SK-N-SH treated with all-trans-retinoic acid at 6 μM for 48 hours (cell line): ENCODE data around the gene NSUN2.

Experiments
- ATAC-seq: fragments of 200-7000 bp; cut with Tn5 transposase; 3 replicates; pipeline ENCODE4 v1.9.1; 2020; ENCODE audit warnings: mild to moderate bottlenecking, moderate library complexity
- ARNTL ChIP-seq: fragments of 450-650 bp; formaldehyde crosslinking; IDR thresholded peaks from 2 replicates; pipeline ENCODE4 v1.5.0; 2020; ENCODE audit warnings: low read depth, mild to moderate bottlenecking, moderate library complexity, borderline replicate concordance
- BACH2 ChIP-seq: fragments of 250-450 bp; sonication (Bioruptor Pico); IDR thresholded peaks from 2 replicates; pipeline ENCODE4 v1.9.0; 2021; ENCODE audit warnings: mild to moderate bottlenecking, borderline replicate concordance
- GLIS3 ChIP-seq: fragments of 250-450 bp; sonication (Bioruptor Pico); IDR thresholded peaks from 2 replicates; pipeline ENCODE4 v1.5.0; 2020; ENCODE audit warnings: mild to moderate bottlenecking, moderate library complexity
- ISL1 ChIP-seq: fragments of 250-450 bp; sonication (Bioruptor Pico); IDR thresholded peaks from 2 replicates; pipeline ENCODE4 v2.1.2; 2022; ENCODE audit warnings: mild to moderate bottlenecking, moderate library complexity
- OSR1 ChIP-seq: fragments of 250-450 bp; sonication (Bioruptor Pico); IDR thresholded peaks from 2 replicates; pipeline ENCODE4 v1.8.0; 2022; ENCODE audit warnings: moderate library complexity, mild to moderate bottlenecking, inconsistent platforms
- PPARA ChIP-seq: fragments of 250-450 bp; sonication (Bioruptor Pico); IDR thresholded peaks from 2 replicates; pipeline ENCODE4 v1.5.0; 2020; ENCODE audit warnings: mild to moderate bottlenecking, borderline replicate concordance
- RARB ChIP-seq: fragments of 250-450 bp; sonication (Bioruptor Pico); IDR thresholded peaks from 2 replicates; pipeline ENCODE4 v1.8.0; 2021; ENCODE audit warnings: mild to moderate bottlenecking, moderate library complexity
- SNAI2 ChIP-seq: fragments of 250-450 bp; sonication (Bioruptor Pico); IDR thresholded peaks from 2 replicates; pipeline ENCODE4 v1.5.0; 2020; ENCODE audit warnings: mild to moderate bottlenecking, moderate library complexity
- ZC3H10 ChIP-seq: fragments of 250-450 bp; sonication (Bioruptor Pico); IDR thresholded peaks from 2 replicates; pipeline ENCODE4 v1.5.1; 2021; ENCODE audit warnings: mild to moderate bottlenecking, moderate library complexity
- ZNF565 ChIP-seq: fragments of 450-650 bp; formaldehyde crosslinking; conservative IDR thresholded peaks from 2 replicates; pipeline ENCODE4 v1.5.0; 2020; ENCODE audit warnings: low read depth, mild to moderate bottlenecking, moderate library complexity
- ZNF70 ChIP-seq: fragments of 450-650 bp; formaldehyde crosslinking; IDR thresholded peaks from 2 replicates; pipeline ENCODE4 v1.5.0; 2020; ENCODE audit warnings: mild to moderate bottlenecking, moderate library complexity
- ZNF8 ChIP-seq: fragments of 450-650 bp; formaldehyde crosslinking; IDR thresholded peaks from 2 replicates; pipeline ENCODE4 v1.5.0; 2020; ENCODE audit warnings: mild to moderate bottlenecking, moderate library complexity
- TF ChIP-seq, protein P1 (sequence below): fragments of 250-450 bp; sonication (Bioruptor Pico); IDR thresholded peaks from 2 replicates; pipeline ENCODE4 v1.5.1; 2020; ENCODE audit warnings: low read depth, mild to moderate bottlenecking, moderate library complexity
- TF ChIP-seq, protein P2 (sequence below): fragments of 250-450 bp; sonication (Bioruptor Pico); IDR thresholded peaks from 2 replicates; pipeline ENCODE4 v1.5.0; 2020; ENCODE audit warnings: mild to moderate bottlenecking, moderate library complexity

The NSUN2 gene

DNA sequence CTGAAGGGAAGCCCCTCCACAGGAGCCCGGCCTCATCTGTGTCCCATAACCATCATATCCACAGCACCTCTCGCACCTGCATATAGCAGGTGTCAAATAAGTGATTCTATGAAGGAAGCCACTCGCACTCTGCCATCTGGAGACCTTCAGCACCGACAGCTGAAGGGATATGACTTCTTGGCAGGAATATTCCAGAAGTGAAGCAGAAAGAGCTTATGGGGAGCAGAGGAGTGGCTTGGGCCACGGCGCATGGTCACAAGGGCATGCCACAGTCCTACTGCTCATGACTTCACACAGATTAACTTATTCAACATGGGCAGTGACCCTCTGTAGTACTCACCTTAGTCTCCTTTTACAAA is 80.9 kb downstream of the NSUN2 start:
- TF ChIP-seq GLIS3 (CRISPR knock-in tag) (no peak), RARB (CRISPR knock-in tag) (no peak), ZNF8 (no peak), ARNTL (no peak), OSR1 (CRISPR knock-in tag) (no peak), ISL1 (CRISPR knock-in tag) (no peak), BACH2 (CRISPR knock-in tag) (no peak), ZNF70 (CRISPR knock-in tag) (no peak)
- no peak for ATAC-seq

DNA sequence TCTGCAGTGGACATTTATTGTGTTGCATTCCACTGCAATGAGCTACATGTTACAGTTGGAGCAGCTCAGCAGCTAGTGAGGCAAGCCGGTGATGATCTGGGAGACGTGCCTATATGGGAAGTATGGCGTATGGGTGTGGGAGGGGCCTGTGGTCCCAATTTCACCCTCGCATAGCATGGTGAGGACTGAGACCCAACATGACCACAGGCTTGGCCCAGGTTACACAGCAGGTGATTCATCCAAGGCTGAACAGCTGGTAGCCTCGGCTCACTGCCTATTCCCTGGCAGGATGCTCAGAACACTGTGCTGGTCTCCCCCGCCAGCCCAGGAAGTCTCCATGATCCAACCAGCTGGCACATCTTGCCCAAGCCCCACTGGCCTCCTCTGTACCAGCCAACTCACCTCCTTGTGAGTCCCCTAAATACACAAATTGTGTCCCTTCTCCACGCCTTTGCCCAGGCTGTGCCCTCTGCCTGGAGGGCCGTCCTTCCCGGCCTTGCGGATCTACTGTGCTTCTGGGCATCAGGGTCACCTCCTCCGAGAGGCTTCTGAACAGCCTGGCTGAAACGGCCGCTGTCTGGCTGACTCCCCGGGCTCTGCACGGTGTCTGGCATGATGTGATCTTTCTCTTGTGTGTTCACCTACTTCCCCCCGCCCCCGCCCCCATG is 81.4 kb downstream of the NSUN2 start:
- TF ChIP-seq ZNF70 (CRISPR knock-in tag) (no peak), ISL1 (CRISPR knock-in tag) (no peak), ZC3H10 (CRISPR knock-in tag) (no peak), ZNF565 (CRISPR knock-in tag) (no peak), BACH2 (CRISPR knock-in tag) (no peak), RARB (CRISPR knock-in tag) (no peak), PPARA (CRISPR knock-in tag) (no peak)
- TF ChIP-seq, protein P1, sequence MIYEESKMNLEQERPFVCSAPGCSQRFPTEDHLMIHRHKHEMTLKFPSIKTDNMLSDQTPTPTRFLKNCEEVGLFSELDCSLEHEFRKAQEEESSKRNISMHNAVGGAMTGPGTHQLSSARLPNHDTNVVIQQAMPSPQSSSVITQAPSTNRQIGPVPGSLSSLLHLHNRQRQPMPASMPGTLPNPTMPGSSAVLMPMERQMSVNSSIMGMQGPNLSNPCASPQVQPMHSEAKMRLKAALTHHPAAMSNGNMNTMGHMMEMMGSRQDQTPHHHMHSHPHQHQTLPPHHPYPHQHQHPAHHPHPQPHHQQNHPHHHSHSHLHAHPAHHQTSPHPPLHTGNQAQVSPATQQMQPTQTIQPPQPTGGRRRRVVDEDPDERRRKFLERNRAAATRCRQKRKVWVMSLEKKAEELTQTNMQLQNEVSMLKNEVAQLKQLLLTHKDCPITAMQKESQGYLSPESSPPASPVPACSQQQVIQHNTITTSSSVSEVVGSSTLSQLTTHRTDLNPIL = no peak
- TF ChIP-seq, protein P2, sequence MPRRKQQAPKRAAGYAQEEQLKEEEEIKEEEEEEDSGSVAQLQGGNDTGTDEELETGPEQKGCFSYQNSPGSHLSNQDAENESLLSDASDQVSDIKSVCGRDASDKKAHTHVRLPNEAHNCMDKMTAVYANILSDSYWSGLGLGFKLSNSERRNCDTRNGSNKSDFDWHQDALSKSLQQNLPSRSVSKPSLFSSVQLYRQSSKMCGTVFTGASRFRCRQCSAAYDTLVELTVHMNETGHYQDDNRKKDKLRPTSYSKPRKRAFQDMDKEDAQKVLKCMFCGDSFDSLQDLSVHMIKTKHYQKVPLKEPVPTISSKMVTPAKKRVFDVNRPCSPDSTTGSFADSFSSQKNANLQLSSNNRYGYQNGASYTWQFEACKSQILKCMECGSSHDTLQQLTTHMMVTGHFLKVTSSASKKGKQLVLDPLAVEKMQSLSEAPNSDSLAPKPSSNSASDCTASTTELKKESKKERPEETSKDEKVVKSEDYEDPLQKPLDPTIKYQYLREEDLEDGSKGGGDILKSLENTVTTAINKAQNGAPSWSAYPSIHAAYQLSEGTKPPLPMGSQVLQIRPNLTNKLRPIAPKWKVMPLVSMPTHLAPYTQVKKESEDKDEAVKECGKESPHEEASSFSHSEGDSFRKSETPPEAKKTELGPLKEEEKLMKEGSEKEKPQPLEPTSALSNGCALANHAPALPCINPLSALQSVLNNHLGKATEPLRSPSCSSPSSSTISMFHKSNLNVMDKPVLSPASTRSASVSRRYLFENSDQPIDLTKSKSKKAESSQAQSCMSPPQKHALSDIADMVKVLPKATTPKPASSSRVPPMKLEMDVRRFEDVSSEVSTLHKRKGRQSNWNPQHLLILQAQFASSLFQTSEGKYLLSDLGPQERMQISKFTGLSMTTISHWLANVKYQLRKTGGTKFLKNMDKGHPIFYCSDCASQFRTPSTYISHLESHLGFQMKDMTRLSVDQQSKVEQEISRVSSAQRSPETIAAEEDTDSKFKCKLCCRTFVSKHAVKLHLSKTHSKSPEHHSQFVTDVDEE (CRISPR knock-in tag) = no peak
- ATAC-seq = no peak

DNA sequence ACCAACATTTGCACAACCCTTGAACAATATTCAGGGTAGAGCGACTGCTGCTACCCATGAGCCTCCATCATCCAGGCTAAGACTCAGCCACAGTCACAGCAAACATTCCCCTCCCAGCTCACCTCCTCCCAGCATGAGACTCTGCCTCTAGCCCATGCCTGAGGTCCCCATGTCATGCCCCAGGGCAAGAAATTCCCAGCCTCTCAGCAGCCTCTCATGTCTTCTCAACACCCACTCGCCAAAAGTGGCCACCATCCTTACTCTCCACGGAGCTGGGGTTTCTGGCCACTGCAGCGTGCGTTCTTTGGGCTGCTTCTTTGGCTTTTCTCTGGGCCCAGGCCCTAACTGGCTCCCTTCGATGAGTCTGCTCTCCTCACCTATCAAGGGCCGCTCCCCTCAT is 82.2 kb downstream of the NSUN2 start:
- no peak for TF ChIP-seq ISL1 (CRISPR knock-in tag)
- TF ChIP-seq ZNF8 = no peak
- no peak for TF ChIP-seq SNAI2 (CRISPR knock-in tag)
- no peak for TF ChIP-seq BACH2 (CRISPR knock-in tag)
- TF ChIP-seq, protein P1 = no peak
- TF ChIP-seq GLIS3 (CRISPR knock-in tag) = no peak
- TF ChIP-seq RARB (CRISPR knock-in tag) = no peak
- ATAC-seq = no peak
